HG03135 (cell line): ENCODE data around the gene KDM3B.
"Not testable (repeated sequence)": the region's sequence is repeated elsewhere in the genome, so short reads cannot be mapped to it uniquely, and the experiment has no call there.

Source experiments
- ATAC-seq: cut with Tn5 transposase; IDR thresholded peaks from one replicate; pipeline ENCODE4 v1.9.1; 2021; ENCODE audit warnings: mild to moderate bottlenecking, moderate library complexity; ENCODE audit not compliant: unreplicated experiment

Gene KDM3B

DNA sequence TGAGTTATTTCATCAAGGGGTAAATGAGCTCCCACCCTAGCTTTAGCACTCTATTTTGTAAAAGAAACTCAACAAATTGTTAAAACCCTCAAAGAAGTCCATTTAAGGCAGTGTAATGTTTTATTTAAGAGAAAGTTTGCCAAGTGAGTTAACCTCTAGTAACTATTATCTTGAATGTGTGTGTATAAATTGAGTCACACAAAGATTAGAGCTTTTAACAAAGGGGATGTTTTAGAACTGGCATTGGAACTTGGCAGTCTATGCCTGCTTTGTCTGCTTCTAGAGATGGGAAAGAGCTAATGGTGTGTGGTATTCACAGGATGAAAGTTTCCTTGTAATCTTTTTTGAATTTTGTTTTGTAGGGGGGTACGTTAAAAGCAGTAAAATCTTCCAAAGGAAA, 33.2 kb downstream of the KDM3B start:
- no peak for ATAC-seq

GRCh38 chr5:138386290-138386689, 33.8 kb downstream of the KDM3B start:
- no peak for ATAC-seq

DNA sequence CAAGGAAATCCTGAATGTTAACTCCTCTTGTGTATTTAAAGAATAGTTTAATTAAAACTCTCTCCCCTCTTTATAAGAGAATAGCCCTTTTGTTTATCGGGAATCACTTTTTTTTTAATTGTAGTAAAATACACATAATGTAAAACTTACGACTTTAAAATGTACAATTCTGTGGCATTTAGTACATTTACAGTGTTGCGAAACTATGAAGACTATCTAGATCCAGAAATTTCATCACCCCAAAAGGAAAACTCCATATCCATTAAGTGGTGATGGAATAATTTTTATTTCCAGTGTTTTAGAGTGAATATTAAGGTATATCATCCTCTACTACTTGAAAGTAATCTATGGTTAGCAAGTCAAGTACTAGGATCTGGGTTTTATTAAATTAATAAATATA, 36.8 kb downstream of the KDM3B start:
- ATAC-seq, result no peak

GRCh38 chr5:138389911-138390310, 37.4 kb downstream of the KDM3B start:
- not testable (repeated sequence) for ATAC-seq

DNA sequence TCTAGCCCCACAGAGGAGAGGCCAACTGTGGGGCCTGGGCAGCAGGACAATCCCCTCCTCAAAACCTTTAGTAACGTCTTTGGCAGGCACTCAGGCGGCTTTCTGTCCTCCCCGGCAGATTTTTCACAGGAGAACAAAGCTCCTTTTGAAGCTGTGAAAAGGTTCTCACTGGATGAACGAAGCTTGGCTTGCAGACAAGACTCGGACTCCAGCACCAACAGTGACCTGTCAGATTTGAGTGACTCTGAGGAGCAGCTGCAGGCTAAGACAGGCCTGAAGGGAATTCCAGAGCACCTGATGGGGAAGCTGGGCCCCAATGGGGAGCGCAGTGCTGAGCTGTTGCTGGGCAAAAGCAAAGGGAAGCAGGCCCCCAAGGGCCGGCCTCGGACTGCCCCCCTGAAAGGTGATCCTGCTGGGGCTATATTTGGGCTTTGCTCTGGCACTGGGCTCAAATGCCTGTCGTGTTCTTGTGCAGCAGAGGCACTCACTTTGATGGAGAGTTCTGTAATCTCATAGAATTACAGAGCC, 39.4 kb downstream of the KDM3B start:
- ATAC-seq, result no peak

GRCh38 chr5:138402640-138403039, 50.2 kb downstream of the KDM3B start:
- no peak for ATAC-seq

GRCh38 chr5:138408023-138408422, 55.5 kb downstream of the KDM3B start:
- no peak for ATAC-seq

- ATAC-seq, result not testable (repeated sequence)
Observed at GRCh38 chr5:138410996-138411640, 58.6 kb downstream of the KDM3B start.

DNA sequence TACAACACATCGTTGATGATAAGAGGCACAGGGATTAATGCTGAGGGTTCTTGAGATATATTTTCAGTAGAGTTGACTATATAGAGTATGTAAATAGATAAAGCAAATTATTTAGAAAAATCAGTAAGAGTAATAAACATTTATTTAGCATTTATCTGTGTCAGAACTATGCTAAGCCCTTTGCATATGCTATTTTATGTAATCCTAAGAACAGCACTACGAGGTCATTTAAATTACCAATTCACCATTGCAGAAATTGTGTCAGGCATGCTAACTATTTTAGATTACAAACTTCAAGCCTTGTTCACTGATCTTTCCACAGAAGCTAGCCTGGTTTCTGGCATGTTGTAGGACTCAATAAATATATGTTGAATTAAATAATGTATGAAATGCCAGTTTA, 66.0 kb downstream of the KDM3B start:
- no peak for ATAC-seq

DNA sequence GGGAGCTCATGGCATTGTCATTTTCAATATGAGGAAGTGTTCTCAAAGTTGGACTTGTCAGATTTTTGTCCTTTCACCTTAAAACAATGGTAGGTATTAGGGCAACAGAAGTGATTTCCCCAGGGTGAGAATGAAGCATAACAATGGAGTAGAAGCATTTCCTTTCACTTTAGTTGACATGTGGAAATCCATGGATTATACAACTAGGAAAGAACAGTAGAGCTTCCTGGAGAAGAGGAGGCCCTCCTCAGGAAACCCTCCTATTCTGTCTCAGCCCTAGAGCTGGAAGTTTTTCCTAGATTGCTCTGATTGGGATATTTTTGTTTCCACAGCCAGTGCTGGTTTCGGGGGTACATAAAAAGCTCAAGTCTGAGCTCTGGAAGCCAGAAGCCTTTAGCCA, 72.6 kb downstream of the KDM3B start:
- ATAC-seq, result no peak

DNA sequence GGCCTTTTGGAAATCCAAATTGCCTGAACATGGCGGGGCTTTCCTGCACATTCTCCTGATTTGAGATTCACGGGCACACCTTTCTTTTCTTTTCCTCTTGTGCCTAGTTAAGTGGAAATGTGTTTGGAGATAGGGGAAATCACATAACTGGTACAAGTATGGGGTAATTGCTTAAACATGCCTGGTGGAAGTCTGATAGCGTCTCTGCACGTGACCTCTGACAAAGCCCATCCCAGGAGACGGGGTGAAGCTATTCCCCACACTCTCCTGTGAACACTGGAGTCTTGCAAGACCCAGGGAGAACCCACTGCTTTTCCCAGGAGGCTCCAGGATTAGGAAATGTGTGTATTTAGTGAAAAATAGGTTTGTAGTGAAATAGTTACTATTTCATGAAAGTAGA, 83.5 kb downstream of the KDM3B start:
- no peak for ATAC-seq

GRCh38 chr5:138438003-138438723, 85.7 kb downstream of the KDM3B start:
- no peak for ATAC-seq

GRCh38 chr5:138438724-138439476, 86.4 kb downstream of the KDM3B start, which contains the start of gene REEP2:
TSS of gene REEP2 (plus strand) at chr5:138439057. CDS start at chr5:138439209, 152 bp downstream.
- ATAC-seq, result peak; percentile 72

- ATAC-seq, result no peak
Observed at GRCh38 chr5:138439477-138440158, 87.1 kb downstream of the KDM3B start.

GRCh38 chr5:138440159-138441073, 87.9 kb downstream of the KDM3B start:
- ATAC-seq, result no peak

DNA sequence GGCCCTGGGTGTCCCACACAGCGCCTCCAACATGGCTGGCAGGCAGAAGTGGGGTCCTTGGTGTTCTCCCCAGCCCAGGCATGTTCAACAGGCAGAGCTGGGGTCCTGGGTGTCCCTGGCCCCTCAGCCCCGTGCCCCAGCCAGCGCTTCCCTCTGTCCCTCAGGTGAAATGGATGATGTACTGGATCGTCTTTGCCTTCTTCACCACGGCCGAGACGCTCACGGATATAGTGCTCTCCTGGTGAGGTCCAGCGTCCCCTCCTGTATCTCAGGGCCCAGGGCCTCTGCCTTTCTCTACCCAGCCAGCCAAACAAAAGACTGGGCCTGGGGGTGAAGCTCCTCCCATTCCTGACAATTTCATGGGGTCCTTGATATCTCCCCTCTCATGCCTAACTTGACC, 88.7 kb downstream of the KDM3B start:
- no peak for ATAC-seq

GRCh38 chr5:138444078-138444773, 91.7 kb downstream of the KDM3B start:
- ATAC-seq, result no peak

DNA sequence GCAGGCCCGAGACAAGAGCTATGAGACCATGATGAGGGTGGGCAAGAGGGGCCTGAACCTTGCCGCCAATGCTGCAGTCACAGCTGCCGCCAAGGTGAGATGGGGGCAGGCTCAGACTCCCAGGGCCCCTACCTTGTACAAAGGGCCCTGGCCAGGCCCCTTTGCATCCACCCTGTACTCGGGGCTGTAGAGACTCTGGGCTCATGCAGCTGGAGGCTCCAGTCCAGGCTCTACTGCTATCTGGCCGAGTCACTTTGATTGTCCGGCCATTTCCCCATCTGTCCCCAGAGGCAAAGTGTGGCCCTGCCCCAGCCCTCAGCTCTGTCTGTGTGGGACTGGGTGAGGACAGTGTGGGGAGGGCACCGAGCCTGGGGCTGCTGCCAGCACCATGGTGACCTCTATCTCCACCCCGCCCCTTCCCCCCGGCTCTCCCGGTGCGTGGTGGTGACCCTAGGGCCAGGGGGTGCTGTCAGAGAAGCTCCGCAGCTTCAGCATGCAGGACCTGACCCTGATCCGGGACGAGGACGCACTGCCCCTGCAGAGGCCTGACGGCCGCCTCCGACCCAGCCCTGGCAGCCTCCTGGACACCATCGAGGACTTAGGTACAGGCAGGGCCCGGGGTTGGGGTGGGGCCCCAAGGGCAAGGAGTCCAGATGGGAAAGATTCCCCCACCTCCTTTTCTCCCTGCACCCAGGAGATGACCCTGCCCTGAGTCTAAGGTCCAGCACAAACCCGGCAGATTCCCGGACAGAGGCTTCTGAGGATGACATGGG, 92.5 kb downstream of the KDM3B start:
- no peak for ATAC-seq
